Measurements from ENCODE around the gene FLNB. TPM values are rescaled to one million over a fixed set of nuclear protein-coding genes. Genes with fewer than 3 reads are reported as not detected.
A peak's percentile ranks its signal among the peaks of the same experiment; 100 is the strongest.

Gene FLNB
- total and polyA plus RNA-seq, 2 of the 13 experiments (the other 11 are each of a cell fraction or from before 2014, with no cell fraction given) = 106 to 130 TPM

- TF ChIP-seq JDP2 (CRISPR knock-in tag; IDR thresholded peaks at IDR 0.05; ENCODE audit: borderline replicate concordance) (no peak), KAT8 (CRISPR knock-in tag; IDR thresholded peaks at IDR 0.05) (no peak), ZBTB26 (CRISPR knock-in tag; IDR thresholded peaks at IDR 0.05; ENCODE audit: borderline replicate concordance) (no peak), THAP11 (CRISPR knock-in tag; IDR thresholded peaks at IDR 0.05) (no peak), TBX2 (CRISPR knock-in tag; IDR thresholded peaks at IDR 0.05; ENCODE audit: borderline replicate concordance) (peak; percentile 48), ZNF629 (CRISPR knock-in tag; conservative IDR thresholded peaks at IDR 0.05) (peak; percentile 100), HNRNPUL1 (IDR thresholded peaks at IDR 0.05; ENCODE audit: low read depth, low read length) (no peak), PTBP1 (IDR thresholded peaks at IDR 0.05; ENCODE audit: low read depth, low read length, poor library complexity, severe bottlenecking) (no peak), ZNF841 (CRISPR knock-in tag; IDR thresholded peaks at IDR 0.05; ENCODE audit: borderline replicate concordance) (no peak), ZNF331 (CRISPR knock-in tag; IDR thresholded peaks at IDR 0.05) (no peak), HOXA7 (CRISPR knock-in tag; IDR thresholded peaks at IDR 0.05) (no peak), STAT5B (CRISPR knock-in tag; IDR thresholded peaks at IDR 0.05) (no peak), CREB1 (IDR thresholded peaks at IDR 0.05) (no peak), CREB1 (CRISPR knock-in tag; IDR thresholded peaks at IDR 0.05) (no peak), HBP1 (CRISPR knock-in tag; IDR thresholded peaks at IDR 0.05; ENCODE audit: low read depth) (no peak; the same call in 1 of the 2 replicates), ZNF567 (CRISPR knock-in tag; IDR thresholded peaks at IDR 0.05; ENCODE audit: borderline replicate concordance) (no peak), ZNF496 (CRISPR knock-in tag; IDR thresholded peaks at IDR 0.05; ENCODE audit: insufficient replicate concordance) (no peak), MEIS1 (CRISPR knock-in tag; IDR thresholded peaks at IDR 0.05; ENCODE audit: borderline replicate concordance) (no peak), ZFP62 (CRISPR knock-in tag; IDR thresholded peaks at IDR 0.05) (no peak), ZUFSP (CRISPR knock-in tag; IDR thresholded peaks at IDR 0.05; ENCODE audit: borderline replicate concordance) (no peak), YEATS4 (CRISPR knock-in tag; IDR thresholded peaks at IDR 0.05; ENCODE audit: borderline replicate concordance) (no peak), ZNF225 (CRISPR knock-in tag; IDR thresholded peaks at IDR 0.05) (no peak)
These were observed 44.4 kb downstream of the FLNB start (continued) for GRCh38 chr3:58052373-58053273.
